HG02870 (cell line): ENCODE measurements around the gene PRXL2A.
"Not testable (repeated sequence)": the region's sequence is repeated elsewhere in the genome, so short reads cannot be mapped to it uniquely, and the experiment has no call there.

Experiments
- ATAC-seq: cut with Tn5 transposase; IDR thresholded peaks from one replicate; pipeline ENCODE4 v1.9.1; 2021; ENCODE audit warnings: mild to moderate bottlenecking, moderate library complexity; ENCODE audit not compliant: unreplicated experiment

Gene PRXL2A

GRCh38 chr10:80473692-80474596 is 65.6 kb downstream of the PRXL2A start:
- no peak for ATAC-seq

DNA sequence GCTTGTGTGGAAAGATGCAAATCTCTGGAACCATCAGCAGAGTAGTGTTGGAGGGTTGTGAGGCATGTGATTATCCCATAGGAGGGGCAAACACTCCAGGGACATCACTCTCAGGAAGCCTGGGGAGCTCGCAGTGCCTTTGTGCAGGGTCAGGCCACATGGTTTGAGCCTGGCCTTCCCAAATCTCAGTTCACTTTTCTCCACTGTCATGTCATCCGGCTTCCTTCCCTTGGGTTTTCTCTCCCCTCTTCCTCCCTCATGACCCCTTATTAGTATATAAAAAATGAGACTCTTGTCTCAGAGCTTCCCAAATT is 66.2 kb downstream of the PRXL2A start:
- no peak for ATAC-seq

- ATAC-seq, result no peak
These were observed 66.6 kb downstream of the PRXL2A start for GRCh38 chr10:80474941-80475340.

DNA sequence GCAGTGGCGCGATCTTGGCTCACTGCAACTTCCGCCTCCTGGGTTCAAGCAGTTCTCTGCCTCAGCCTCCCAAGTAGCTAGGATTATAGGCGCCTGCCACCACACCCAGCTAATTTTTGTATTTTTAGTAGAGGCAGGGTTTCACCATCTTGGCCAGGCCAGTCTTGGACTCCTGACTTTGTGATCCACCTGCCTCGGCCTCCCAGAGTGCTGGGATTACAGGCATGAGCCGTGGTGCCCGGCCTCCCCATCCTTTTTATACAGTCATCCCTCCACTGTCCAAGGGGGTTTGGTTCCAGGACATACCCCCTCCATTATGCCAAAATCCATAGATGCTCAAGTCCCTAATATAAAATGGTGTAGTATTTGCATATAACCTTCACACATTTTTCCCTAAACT is 67.3 kb downstream of the PRXL2A start:
- not testable (repeated sequence) for ATAC-seq

DNA sequence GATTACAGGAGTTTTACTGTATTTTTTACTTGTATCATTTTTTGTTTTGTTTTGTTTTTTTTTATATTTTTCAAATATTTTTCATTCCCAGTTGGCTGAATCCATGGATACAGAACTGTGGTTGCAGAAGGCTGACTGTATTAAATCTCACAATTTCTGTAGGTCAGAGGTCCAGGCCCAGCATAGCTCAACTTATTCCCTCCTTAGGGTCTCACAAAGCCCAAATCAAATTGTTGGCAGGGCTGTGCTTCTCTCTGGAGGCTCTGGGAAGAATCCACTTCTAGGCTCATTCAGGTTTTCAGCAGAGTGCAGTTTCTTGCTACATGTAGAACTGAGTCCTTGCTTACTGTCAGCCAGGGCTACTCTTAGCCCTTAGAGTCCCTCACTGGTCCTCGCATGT is 68.3 kb downstream of the PRXL2A start:
- no peak for ATAC-seq

GRCh38 chr10:80477813-80478212 is 69.5 kb downstream of the PRXL2A start:
- ATAC-seq, result no peak

GRCh38 chr10:80480373-80480772 is 72.0 kb downstream of the PRXL2A start:
- ATAC-seq, result not testable (repeated sequence)

GRCh38 chr10:80480852-80481251 is 72.5 kb downstream of the PRXL2A start:
- no peak for ATAC-seq

GRCh38 chr10:80484243-80484642 is 75.9 kb downstream of the PRXL2A start:
- ATAC-seq, result no peak

DNA sequence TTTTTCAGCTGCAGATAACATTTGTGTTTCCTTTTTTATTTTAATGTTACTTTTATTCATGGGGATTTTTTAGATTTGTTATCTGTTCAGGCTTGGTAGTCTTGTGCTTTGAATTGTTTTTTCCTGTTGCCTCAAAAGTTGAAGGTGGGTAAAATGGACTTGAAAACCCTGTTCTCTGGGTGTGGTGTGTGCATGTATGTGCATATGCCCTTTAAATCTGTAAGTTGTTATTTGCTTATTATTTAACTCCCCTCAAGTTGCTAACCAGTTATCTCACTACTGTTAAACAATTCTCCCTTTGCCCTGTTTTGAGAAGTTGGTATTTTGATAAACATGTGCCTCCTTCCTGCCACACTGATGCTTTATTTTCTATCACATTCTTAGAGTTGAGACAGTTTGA is 76.3 kb downstream of the PRXL2A start:
- no peak for ATAC-seq

- ATAC-seq, result no peak
These were observed 77.0 kb downstream of the PRXL2A start for GRCh38 chr10:80485076-80485945.

GRCh38 chr10:80485946-80486764 is 77.8 kb downstream of the PRXL2A start:
- ATAC-seq, result no peak
